ENCODE results near the gene CHD5. TPM values are rescaled to one million over a fixed set of nuclear protein-coding genes. Genes with fewer than 3 reads are reported as not detected.

CHD5 gene
- total RNA-seq, 4 donors from 2014 or later = 0.14 to 1.6 (median 1.2) TPM

GRCh38 chr1:6168947-6169586, 11.1 kb downstream of the CHD5 start:
- H3K27me3 ChIP-seq = peaks cover 37% of the 10 kb centered on the region
- H3K9me3 ChIP-seq = no peaks in the 10 kb centered on the region

GRCh38 chr1:6167391-6168303, 12.5 kb downstream of the CHD5 start:
- peaks cover 50% of the 10 kb centered on the region for H3K27me3 ChIP-seq
- in situ Hi-C loops (cut with MboI; ENCODE audit: low pct_ligation_motif_present in 1 of 4, low pct_unique_long_range_greater_than_20kb in 1 of 4, low sequenced_read_pairs in 3 of 4) = no loop called here
- TF ChIP-seq EP300 (IDR thresholded peaks at IDR 0.05; ENCODE audit: low read depth) = no peak
- TF ChIP-seq POLR2AphosphoS5 (IDR thresholded peaks at IDR 0.05) = no peak
- TF ChIP-seq POLR2A (IDR thresholded peaks at IDR 0.05) = no peak
- no peak for TF ChIP-seq CTCF (IDR thresholded peaks at IDR 0.05)
- no peak for DNase-seq
- intact Hi-C loops (cut with DNase I; ENCODE audit: low total_unique reads) = no loop called here
- no peak overlapping the region for H3K4me3 ChIP-seq
- no peaks in the 10 kb centered on the region for H3K36me3 ChIP-seq
- H3K27ac ChIP-seq = no peak overlapping the region
- H3K4me1 ChIP-seq = no peaks in the 10 kb centered on the region
- no peaks in the 10 kb centered on the region for H3K9me3 ChIP-seq
- 80 to 84% methylated on average over 18 to 34 of the region's 34 CpGs for WGBS, 2 donors (ENCODE audit: low coverage in 1 of 2)

More at GRCh38 chr1:6168947-6169586, 11.1 kb downstream of the CHD5 start:
- no peaks in the 10 kb centered on the region for H3K4me1 ChIP-seq
- 30 to 73% methylated on average over 2 to 18 of the region's 18 CpGs for WGBS, 2 donors (ENCODE audit: low coverage in 1 of 2)
- no peak for TF ChIP-seq POLR2AphosphoS5 (IDR thresholded peaks at IDR 0.05)
- no peak for TF ChIP-seq POLR2A (IDR thresholded peaks at IDR 0.05)
- no peak for TF ChIP-seq EP300 (IDR thresholded peaks at IDR 0.05; ENCODE audit: low read depth)
- TF ChIP-seq CTCF (IDR thresholded peaks at IDR 0.05) = no peak
- H3K4me3 ChIP-seq = no peak overlapping the region
- H3K36me3 ChIP-seq = no peaks in the 10 kb centered on the region
- no peak for DNase-seq
- intact Hi-C loops (cut with DNase I; ENCODE audit: low total_unique reads) = no loop called here
- H3K27ac ChIP-seq = no peak overlapping the region
- in situ Hi-C loops (cut with MboI; ENCODE audit: low pct_ligation_motif_present in 1 of 4, low pct_unique_long_range_greater_than_20kb in 1 of 4, low sequenced_read_pairs in 3 of 4) = no loop called here

- H3K27ac ChIP-seq = no peak overlapping the region
- 50 to 81% methylated on average over 1 to 19 of the region's 19 CpGs for WGBS, 2 donors (ENCODE audit: low coverage in 1 of 2)
- no peaks in the 10 kb centered on the region for H3K36me3 ChIP-seq
- DNase-seq = no peak
- H3K4me1 ChIP-seq = no peaks in the 10 kb centered on the region
- no peaks in the 10 kb centered on the region for H3K9me3 ChIP-seq
- in situ Hi-C loops (cut with MboI; ENCODE audit: low pct_ligation_motif_present in 1 of 4, low pct_unique_long_range_greater_than_20kb in 1 of 4, low sequenced_read_pairs in 3 of 4) (no loop called here), intact Hi-C loops (cut with DNase I; ENCODE audit: low total_unique reads) (no loop called here)
- H3K27me3 ChIP-seq = peaks cover 50% of the 10 kb centered on the region
- H3K4me3 ChIP-seq = no peak overlapping the region
- TF ChIP-seq EP300 (IDR thresholded peaks at IDR 0.05; ENCODE audit: low read depth) = no peak
Observed at GRCh38 chr1:6166655-6167390, 13.3 kb downstream of the CHD5 start.

- Histone ChIP-seq H3K27ac (no peak overlapping the region), H3K4me1 (no peaks in the 10 kb centered on the region), H3K27me3 (peaks cover 50% of the 10 kb centered on the region), H3K36me3 (no peaks in the 10 kb centered on the region), H3K4me3 (no peak overlapping the region), H3K9me3 (no peaks in the 10 kb centered on the region)
- in situ Hi-C loops (cut with MboI; ENCODE audit: low pct_ligation_motif_present in 1 of 4, low pct_unique_long_range_greater_than_20kb in 1 of 4, low sequenced_read_pairs in 3 of 4) (no loop called here), intact Hi-C loops (cut with DNase I; ENCODE audit: low total_unique reads) (no loop called here)
- no peak for DNase-seq
- TF ChIP-seq EP300 (IDR thresholded peaks at IDR 0.05; ENCODE audit: low read depth) (no peak), POLR2AphosphoS5 (IDR thresholded peaks at IDR 0.05) (no peak), CTCF (IDR thresholded peaks at IDR 0.05) (no peak), POLR2A (IDR thresholded peaks at IDR 0.05) (no peak)
- WGBS, 2 donors (ENCODE audit: low coverage in 1 of 2) = 48% methylated on average over 8 of the region's 10 CpGs; no CpG with 5 or more reads in 1 of the 2 donors
Observed at GRCh38 chr1:6166221-6166620, 13.9 kb downstream of the CHD5 start.
